ENCODE results near the gene NPIPB12.
"Not testable (repeated sequence)": the region's sequence is repeated elsewhere in the genome, so short reads cannot be mapped to it uniquely, and the experiment has no call there.

NPIPB12 gene

DNA sequence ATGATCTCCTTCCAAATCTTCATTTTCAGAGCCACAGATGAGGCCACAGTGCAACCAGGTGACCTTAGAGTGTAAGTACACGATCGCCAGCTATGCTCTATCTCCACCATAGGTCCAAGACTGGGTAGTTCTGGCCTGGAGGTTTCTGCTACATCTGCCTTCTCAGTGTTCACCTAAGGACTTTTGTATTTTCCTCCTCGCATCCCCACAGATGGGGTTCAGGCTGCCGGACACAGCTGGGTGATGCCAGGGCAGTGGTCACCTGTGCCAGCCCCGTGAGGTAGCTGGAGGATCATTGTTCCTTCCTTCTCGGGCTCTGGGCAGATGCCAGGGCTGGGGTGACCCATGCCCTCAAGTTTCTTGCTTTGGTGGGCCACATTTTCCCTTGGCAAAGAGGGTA, at the start of gene NPIPB12:
TSS of gene NPIPB12 (minus strand) at position 101 of the 400 bp plus-strand sequence.
- FAIRE-seq: not testable (repeated sequence)

DNA sequence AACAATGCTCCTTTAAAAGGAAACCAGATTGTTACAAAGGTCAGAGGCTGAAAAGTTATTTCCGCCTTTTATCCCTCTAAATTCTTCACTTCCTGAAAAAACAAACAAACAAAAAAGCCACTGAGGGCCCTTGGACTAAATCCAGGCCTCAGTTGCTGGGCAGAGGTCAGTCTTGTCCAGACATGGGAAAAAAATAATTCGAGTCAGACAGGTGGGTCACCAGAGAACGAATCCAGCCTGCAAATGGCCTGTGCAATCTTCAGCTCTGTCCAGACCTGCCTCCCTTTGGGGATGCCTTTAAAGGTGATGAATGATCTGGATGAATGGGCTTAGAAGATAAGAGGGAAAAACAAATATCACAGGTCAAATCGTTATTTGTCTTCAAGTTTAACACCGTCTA, 15.3 kb upstream of the NPIPB12 start:
- FAIRE-seq: not testable (repeated sequence)

DNA sequence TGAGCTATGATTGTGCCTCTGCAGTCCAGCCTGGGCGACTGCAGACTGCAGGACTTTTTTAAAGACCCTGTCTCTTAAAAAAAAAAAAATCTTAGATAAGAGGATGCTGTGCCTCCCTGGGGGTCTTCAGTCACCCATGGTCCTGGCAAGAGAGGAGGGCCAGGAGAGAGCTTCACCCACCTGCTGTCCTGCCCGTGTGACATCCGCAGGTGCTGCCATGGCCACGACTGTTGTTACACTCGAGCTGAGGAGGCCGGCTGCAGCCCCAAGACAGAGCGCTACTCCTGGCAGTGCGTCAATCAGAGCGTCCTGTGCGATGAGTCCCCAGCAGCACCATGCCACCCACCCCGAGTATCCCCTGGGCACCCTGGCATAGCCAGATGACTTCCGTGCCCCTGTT, 23.9 kb downstream of the NPIPB12 start:
- not testable (repeated sequence) for FAIRE-seq

DNA sequence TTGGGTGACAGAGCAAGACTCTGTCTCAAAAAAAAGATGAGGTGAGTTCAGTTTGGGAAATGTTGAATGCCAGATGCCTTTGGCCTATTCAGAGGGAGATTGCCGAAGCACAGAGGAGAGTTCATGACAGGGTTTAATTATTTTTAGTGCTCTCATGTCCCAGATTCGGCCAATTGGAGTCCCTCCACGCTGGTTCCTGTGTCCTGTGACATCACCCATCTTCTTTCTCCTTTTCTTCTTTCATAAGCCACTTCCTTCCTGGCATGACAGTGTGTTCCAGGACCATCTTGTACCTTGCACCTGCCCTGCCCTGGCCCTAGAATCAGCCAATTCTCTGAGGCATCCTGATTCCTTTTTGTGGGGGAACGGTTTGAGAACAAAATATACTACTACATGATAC, 34.1 kb downstream of the NPIPB12 start:
- not testable (repeated sequence) for FAIRE-seq

DNA sequence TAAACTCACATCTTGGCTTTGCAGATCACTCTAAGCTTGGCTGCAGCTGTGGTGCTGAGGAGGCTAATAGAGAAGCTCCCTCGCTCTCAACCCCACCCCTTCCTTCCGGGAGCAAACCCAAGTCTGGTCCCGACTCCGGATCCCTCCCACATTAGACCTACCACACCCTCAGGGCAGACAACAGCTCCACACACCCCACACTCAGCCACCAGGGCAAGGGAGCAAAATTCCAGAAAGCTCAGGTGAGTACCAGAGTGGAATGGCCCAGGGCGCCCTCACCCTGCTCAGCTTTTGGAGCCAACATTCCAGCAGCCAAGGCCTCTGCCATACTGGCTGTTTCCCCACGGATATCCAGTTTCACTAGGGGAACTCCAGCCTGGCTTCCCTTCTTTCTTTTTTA, 36.5 kb downstream of the NPIPB12 start:
- FAIRE-seq: not testable (repeated sequence)

DNA sequence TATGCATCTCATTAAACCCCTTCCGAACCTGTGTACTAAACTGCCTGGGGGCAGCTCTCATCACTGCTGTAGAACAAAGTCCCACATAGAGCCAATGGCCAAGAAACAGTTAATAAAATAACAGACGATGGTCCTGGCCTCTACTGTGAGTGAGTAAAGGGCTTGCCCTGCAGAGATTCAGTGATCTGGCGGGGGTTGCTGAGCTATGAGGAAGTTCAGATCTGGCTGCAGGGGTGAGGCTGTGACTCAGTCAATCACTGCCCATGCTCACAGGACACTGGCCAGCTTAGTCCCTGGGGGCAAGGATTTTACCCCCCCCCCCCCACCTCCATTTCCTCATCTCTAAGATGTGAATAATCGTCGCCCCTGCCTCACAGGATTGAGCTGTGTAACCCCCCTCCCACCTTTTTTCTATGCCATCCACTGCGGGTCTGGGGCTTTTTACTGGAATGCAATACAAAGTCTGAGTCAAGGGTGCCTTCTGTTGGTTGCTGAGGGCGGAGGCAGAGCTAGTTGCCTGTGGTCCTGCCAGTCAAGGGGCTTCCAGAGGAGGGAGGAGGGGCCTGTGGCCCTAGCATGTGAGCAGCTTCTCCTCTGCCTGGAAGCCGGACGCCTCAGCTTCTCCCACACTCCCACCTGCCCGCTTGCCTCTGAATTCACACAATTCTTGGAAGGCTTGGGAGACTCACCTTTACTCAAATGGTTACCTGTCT, 38.4 kb downstream of the NPIPB12 start:
- FAIRE-seq: not testable (repeated sequence)

DNA sequence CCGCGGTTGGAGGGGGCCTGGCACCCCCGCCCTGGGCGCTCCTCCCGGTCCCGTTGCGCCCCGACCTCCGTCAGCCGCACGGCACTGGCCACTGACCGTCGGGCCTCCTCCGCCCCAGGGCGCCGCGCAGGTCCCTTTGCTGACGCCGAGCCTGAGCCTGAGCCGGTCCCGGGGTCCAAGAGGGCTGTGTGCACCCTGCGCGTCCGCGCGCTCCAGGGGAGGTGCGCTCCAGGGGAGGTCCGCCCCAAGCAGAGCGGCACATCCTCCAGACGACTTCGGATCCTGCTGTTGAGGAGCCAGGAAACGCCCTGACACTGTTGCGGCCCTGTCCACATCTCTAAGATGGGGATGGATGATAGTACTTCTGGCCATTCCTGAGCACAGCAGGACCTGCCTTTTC, 39.3 kb downstream of the NPIPB12 start:
- not testable (repeated sequence) for FAIRE-seq

DNA sequence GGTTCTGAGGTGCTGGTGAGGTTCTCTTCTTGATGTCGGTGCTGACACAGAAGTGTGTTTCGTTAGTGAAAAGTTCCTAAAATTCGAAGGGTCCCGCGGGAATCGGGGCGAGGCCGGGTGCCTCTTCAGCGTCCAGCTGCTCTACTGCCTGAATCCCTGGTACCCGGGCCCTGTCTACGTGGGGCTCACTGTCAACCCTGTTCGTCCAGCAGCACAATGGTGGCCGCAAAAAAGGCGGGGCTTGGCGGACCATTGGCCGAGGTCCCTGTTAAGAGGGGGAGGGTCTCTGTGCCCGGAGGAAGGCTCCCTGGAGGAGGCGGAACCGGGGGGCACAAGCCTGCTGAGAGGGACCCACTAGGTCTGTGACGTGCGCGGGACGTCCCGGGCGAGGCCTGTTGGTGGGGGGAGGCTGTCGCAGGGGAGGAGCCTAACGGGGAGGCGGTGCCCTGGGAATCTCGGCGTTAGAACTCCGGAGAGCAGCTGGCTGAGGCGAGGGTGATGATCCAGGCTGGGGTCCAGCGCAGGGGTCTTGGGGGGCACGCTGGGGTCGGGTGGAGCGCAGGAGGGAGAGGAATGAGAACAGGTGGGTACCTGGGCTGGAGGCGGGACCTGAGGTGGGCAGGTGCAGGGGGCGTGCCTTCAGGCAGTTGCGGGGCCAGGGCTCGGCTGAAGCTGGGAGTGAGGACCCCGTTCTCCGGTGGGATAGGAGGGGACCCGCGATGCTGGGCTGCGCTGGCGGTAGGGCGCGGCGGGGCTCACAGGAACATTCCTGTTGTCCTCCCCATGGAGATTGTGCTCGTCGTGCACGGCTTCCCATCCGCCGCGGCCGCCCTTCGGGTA, 40.0 kb downstream of the NPIPB12 start:
- not testable (repeated sequence) for FAIRE-seq

DNA sequence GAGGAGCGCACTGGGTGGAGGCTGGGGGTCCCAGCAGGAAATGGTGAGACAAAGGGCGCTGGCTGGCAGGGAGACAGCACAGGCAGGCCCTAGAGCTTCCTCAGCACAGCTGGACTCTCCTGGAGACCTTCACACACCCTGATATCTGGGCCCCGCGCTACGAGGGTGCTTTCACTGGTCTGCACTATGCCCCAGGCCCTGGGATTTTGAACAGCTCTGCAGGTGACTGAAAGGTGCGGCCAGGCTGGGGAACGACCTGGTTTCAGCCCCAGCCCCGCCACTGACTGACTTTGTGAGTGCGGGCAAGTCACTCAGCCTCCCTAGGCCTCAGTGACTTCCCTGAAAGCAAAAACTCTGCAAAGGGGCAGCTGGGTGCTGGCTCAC, 45.6 kb downstream of the NPIPB12 start:
- FAIRE-seq: not testable (repeated sequence)

DNA sequence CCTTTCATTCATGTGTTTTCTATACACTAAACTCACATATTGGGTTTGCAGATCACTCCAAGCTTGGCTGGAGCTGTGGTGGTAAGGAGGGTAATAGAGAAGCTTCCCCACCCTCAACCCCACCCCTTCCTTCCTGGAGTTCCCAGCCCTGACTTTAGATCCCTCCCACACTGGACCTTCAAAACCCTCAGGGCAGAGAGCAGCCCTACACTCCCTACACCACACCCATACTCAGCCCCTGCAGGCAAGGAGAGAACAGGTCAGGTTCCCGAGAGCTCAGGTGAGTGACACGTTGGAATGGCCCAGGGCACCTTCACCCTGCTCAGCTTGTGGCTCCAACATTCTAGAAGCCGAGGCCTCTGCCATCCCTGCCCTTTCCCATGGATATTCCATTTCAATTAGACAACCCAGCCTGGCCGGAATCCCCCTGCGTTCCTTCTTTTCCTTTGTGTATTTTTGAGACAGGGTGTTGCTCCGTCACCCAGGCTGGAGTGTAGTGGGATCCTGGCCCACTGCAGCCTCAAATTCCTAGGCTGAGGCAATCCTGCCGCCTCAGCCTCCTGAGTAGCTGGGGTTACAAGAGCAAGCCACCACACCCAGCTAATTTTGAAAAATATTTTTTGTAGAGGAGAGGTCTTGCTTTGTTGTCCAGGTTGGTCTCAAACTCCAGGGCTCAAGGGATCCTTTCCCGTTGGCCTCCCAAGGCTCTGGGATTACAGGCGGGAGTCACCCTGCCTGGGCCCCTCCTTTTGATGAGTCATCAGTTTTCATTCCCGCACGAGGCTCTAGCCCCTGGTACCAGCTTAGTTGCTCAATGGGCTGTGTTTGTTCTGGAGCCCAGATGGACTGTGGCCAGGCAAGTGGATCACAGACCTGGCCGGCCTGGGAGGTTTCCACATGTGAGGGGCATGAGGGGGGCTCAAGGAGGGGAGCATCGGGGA, 46.2 kb downstream of the NPIPB12 start, which contains the start of gene SULT1A4:
TSS of gene SULT1A4 (plus strand) at position 208 of the 941 bp plus-strand sequence. CDS start 1,473 bp downstream, outside the sequence.
- FAIRE-seq: not testable (repeated sequence)

DNA sequence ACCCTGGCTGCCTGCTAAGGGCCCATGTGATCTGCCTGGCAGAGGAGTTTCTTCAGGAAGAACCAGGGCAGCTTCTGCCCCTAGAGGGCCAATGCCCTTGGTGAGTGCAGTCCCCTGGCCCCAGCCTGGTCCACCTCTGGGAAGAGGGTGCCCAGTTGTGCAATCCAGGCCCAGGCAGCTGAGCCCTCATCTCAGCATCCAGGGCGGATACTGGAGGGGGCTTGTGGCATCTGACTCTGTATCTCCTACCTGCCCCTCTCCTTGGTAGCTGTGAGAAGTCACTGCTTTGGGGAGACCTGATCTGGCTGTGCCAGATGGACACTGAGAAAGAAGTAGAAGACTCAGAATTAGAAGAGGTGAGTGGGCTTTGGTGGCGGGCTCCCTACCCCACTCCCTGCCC, 48.5 kb downstream of the NPIPB12 start:
- not testable (repeated sequence) for FAIRE-seq

DNA sequence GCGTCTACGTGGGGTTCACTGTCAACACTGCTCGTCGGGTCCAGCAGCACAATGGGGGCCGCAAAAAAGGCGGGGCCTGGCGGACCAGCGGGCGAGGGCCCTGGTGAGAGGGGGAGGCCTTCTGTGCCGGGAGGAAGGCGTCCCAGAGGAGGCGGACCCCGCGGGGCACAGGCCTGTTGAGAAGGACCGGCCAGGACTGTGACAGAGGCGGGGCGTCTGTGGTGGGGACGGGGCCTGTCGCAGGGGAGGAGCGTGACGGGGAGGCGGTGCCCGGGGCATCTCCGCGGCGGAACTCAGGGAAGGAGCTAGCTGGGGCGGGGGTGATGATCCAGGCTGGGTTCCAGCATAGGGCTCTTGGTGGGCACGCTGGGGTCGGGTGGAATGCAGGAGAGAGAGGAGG, 51.4 kb downstream of the NPIPB12 start:
- peak; percentile 69 for FAIRE-seq

DNA sequence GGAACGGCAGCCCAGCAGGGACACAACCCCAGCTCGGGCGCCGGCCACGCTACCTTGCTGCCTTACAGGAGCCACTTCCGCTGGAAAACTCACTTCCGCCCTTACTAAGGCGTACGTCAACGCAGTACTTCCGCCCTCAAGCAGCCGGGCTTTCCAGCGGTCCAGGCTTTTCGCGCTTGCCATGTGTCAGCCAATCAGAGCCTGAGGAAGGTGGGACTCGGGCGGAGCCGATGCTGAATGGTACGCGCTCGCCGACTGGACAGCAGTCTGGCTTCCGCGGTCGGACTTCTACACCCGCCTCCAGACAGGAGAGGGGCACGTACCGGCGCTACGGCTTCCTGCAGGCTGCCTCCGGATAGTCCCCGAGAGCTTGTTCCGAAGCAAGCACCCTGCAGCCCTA, 51.9 kb downstream of the NPIPB12 start, which contains the start of the genes BOLA2 and SLX1B:
TSS of gene BOLA2 (minus strand) at position 83 of the 400 bp plus-strand sequence. CDS start 98 bp downstream, outside the sequence.
TSS of gene SLX1B (plus strand) at position 265 of the 400 bp plus-strand sequence.
- FAIRE-seq: peak; percentile 99

DNA sequence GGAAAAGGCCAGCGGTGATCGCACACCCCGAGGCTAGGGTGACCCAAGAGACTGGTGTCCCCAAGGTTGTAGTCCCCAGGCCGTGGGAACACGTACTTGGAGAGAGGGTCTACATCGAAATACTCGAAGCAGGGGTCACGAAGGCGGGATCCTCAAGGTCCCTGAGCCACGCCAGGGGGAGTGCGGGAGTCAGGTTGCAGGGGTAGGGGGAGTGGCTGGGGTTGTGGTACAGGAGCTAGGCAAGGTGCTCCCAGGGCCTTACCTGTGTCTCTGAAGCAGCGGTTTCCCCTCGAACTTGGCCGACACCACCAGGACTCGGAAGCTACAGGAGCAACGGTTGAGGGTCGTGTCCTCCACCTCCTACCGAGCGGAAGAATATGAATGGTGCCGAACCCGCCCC, 52.5 kb downstream of the NPIPB12 start:
- not testable (repeated sequence) for FAIRE-seq

Measured in G401.6 (cell line).